NT2/D1 (cell line): ENCODE results near the gene EXOC3L4.

Experiments
- YY1 ChIP-seq: IDR thresholded peaks from 2 replicates; pipeline ENCODE4 v1.6.1; 2011; ENCODE audit not compliant: insufficient read length, insufficient read depth
- ZNF274 ChIP-seq: IDR thresholded peaks from 2 replicates; pipeline ENCODE4 v1.6.1; 2011; ENCODE audit warnings: mild to moderate bottlenecking, low read depth, low read length

- TF ChIP-seq ZNF274 (no peak), YY1 (no peak)
Measured at GRCh38 chr14:103109535-103110441, 15.3 kb downstream of the EXOC3L4 start.
